HCEC 1CT (cell line): ENCODE results near the gene TAF1A.
"Not testable (repeated sequence)": the region's sequence is repeated elsewhere in the genome, so short reads cannot be mapped to it uniquely, and the experiment has no call there.

Source experiments
- DNase-seq: peaks from one replicate; pipeline ENCODE4 v3.0.0-alpha.2; 2017

TAF1A gene

DNA sequence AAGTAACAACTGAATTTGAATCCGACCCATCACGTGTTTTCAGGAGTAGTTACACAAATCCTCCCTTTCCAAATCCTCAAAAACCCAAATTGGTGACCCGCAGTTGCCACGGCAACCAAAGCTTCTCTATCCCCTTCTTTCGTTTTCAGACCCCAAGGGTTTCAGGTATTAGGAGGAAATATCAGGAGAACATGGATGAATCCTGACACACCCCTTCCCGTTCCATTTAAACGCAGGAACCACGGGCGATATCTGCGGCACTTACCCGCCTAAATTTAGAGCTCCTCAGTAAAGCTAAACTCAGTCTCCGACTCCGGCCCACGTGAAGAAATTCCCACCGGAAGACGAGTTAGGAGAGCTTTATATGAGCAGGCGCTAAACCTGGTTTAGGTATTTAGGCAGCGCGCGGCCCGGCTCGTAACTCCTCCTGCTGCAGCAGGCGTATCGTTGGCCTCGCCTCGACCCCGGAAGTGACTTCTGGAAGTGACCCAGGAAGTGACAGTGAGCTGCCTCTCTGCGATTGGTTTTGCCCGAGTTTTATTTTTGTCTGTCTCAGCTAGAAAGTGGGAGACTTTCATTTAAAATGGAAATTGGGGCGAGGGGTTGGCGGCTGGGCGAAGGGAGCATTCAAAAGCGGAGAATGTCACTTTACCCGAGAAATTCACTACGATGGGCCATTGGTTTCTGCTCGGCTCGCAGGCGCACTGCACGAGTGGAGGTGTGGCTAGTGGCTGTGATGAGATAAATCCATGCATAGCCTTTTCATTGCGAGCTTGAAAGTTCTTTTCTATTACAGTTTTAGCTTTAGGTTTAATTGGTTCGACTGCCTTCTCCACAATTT lies at the start of gene TAF1A:
TSS of gene TAF1A (minus strand) at position 472 of the 841 bp plus-strand sequence.
- peak; percentile 85 for DNase-seq

DNA sequence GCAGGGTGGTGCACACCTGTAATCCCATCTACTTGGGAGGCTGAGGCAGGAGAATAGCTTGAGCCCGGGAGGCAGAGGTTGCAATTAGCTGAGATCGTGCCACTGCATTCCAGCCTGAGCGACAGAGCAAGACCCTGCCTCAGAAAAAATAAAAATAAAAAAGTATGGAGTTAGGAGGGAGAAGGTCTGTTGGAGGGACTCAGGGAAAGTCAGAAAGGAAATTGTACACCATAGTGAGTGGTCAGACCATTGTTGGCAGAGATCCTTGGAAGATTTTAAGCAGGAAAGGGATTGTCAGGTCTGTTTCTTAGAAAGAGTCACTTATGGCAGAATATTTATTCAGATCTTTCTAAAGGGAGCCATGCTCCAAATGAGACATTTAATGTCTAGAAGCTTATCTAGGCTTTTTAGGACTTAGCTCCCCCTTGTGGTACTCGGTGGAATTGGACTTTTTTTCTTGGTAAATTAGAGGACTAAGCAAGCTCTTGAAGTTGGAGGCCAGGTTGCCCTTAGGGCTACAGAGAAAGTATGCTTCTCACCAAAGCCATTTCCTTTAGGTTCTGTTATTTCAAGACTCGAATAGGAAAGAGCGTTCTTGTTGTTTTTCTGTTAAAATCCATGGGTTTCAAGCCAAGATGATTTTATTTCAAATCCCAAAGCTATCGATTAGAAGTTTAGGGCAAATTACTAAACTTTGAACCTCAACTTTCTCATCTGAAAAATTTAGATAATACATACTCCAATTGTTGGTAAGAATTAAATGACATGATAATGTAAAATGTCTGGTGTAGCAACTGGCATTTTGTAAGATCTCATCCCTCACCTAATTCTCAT lies 44.7 kb upstream of the TAF1A start:
- DNase-seq, result peak; percentile 72

DNA sequence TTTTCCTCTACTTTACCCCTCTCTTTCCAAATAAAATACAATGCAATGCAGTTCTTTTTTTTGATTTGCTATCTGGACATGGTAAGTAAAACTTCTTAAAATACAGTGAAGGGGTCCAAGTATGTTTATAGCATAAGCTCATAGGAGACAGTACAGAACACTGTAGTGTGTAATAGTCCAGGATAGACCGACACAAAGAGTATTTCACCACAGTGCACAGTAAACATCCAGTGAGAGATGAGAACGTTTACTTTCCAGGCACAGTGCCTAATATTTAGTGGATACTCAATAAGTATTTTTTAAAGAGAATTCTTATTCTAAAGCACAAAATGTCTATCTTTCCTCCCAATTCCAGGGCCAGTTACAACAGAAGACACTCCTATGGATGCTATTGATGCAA lies 43.0 kb upstream of the TAF1A start:
- no peak for DNase-seq

DNA sequence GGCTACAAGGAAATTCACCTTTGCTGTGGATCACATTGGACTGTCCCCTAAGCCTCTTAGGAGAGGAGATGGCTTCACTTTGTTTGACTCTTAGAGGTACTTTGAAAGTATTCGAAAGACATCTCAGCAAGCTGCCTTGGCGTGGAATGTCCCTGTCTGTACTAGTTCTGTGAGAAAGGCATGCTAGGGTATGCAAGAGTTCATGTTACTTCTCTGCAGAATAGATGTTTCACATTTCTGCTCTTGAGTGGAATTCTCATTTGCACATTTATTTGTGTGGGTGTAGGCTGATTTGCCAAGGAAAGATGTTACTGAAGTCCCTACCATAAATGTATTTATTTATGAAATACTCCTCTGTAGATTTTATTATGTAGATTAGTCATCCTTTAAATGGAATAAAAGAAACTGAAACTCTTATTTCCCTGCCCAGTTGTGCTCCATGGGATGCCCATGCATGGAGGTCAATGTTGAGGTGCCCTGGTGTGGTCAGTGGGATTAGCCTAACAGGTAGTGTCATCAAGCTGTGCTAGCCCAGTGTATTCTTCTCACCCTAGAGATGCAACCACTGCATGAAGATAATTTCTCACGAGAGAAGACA lies 42.0 kb upstream of the TAF1A start:
- no peak for DNase-seq

DNA sequence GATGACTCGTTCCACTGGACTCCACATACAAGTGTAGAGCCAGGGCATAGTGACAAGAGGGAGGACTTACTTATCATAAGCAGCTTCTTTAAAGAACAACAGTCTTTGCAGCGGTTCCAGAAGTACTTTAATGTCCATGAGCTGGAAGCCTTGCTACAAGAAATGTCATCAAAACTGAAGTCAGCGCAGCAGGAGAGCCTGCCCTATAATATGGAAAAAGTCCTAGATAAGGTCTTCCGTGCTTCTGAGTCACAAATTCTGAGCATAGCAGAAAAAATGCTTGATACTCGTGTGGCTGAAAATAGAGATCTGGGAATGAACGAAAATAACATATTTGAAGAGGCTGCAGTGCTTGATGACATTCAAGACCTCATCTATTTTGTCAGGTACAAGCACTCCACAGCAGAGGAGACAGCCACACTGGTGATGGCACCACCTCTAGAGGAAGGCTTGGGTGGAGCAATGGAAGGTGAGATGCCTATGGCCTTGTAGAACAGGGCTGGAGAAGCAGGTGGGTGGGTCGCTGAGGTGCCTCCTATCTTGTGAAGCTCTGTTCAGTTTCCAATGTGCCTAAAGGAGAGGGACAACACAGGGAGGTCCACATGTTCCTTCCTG lies 40.3 kb upstream of the TAF1A start:
- DNase-seq, result no peak

DNA sequence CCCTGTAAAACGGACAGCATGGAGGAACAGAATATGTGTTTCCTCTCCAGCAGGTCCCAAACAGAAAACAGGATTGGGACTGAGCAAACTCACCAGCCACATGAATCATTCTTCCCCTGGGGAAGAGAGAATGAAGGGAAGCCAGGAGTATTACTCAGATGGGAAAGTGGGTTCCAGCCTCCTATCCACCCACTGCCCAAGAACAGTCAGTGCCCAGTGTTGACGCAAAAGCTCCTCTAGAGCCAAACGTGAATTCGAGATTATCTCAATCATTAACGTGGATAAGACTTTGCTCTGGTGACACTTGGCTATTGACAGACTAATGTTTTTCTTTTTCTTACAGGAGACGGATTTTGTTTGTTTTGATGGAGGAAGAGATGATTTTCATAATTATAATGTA lies 37.5 kb upstream of the TAF1A start:
- no peak for DNase-seq

DNA sequence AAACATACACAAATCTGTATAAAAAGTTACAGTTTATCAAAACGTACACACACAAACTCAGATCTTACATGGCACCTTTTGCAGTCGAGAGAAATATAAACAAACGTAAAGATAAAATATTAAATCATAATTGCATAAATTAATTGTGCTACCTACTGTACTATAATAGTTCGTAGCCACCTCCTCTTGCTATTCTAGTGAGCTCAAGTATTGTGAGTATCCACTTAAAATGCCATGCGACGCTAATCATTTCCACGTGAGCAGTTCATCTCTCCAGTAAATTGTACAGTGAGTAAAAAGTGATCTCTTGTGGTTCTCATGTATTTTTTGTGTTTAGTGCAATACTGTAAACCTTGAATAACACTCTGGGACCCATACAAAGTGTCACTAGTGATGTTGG lies 34.5 kb upstream of the TAF1A start:
- DNase-seq, result no peak

DNA sequence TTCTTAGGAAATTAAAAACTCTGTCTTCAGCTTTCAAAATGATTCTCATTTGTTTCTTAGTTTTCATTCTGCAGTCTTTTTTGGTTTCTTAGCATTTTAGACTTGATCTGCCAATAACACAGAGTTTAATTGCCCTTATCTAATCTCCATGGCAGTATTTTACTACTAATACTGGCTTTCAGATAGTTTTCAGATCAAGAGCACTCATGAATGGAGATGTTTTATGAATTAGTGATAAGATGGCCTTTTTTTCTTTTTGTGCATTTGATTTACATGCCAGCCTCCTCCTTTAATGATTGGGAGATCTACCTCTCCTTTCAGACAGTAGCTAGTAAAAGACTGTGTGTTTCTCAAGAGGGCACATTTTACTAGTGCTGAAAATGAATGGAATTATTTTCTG lies 33.7 kb upstream of the TAF1A start:
- no peak for DNase-seq

DNA sequence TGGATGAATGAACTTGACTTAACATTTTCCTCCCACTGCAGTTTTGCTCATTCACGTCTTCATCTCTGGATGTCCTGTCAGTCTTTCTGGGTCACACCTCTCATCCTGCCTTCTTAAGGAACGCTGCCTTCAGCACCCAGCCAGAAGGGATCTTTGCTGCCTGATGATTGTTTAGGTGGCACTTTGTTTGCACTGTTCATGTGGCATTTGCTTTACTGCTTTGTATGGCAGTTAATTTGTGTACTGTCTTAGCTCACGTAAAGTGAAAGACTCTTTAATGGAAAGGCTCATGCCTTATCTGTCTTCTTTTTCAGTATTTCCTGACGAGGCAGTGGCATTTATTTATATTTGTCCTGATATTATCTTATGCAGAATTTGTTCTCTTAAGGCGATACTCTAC lies 33.0 kb upstream of the TAF1A start:
- no peak for DNase-seq

DNA sequence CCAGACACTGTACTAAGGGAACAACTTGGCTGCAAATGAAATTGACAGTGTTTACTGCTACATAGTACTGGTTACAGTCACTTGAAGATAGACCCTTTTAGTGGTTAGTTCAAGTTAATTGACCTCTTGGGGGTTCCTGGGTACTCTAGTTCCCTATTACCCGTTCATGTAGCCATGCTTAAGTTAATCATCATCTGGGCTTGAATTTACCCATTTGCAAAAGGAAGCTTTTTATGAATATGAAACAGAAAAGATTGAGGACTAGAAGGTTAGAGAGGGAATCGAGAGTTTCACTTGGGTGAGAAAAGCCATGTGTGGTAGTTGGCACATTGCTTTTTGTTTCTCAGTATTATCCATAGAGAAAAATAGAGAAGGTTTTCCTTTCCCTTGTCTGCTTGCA lies 30.8 kb upstream of the TAF1A start:
- DNase-seq, result no peak

DNA sequence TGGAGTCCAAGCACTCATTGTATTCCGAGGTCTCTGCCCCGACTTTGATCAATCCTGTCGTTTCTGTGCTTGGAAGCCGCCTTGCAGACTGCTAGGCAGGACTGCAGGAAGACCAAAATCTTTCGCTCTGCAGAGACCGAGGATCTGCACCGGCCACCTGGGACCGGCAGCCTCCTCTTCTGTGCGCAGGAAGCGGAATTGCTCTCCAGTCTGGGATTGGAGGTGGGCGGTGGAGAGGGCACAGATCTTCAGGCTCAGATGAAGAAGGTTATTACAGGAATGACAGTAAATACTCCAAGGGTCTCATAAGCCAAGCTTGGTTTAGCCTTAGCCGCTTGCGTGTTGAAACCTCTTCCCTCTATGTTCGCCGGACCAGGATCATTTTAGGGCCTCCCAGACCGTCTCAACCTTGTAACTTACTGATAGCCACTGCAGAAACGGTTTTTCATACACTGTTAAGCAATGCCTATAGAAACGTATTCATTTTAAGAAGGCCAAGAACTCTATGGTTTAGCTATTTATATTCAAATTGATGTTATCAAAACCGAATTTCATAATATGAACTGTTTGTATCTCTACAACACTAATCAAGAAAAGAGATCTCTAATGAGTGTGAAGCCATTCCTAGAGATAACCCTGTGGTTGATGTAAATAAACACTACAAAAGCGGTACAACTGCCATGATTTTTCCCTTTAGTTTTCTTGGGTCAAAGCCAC lies 29.3 kb upstream of the TAF1A start:
- peak; percentile 17 for DNase-seq

DNA sequence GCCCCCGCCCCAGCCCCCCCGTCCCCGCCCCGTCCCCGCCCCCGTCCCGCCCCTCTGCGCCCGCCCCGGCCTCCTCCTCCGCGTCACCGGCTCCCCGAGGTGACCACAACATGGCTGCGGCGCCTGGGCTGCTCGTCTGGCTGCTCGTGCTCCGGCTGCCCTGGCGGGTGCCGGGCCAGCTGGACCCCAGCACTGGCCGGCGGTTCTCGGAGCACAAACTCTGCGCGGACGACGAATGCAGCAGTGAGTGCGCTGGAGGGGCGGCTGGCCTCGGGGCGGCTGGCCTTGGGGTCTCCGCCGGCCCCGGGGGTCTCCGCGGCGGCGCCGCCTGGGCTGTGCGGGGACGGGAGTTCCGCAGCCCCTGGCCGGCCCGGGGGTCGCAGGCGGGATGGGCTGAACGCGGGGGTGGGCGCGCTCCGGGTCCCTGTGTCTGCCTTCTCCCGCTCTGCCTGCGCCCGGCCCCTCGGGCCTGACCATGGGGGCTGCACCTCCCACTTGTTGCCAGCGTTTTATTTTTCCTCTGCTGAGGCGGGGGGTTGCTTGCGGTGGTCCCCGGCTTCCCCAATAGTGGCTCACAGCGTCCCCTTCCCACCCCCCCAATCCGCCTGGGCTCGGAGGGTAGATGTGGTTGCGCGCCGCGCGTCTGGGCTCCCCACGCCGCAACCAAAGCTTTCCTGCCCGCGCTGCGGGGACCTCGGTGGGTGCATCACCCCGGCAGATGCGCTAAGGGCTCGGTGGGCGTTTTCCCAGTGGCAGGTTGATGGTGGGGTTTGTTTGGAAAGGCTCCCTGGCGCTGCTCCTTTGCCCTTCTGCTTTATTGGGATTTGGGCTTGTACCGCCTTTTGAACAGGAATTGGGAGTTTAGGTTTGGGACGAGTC lies 28.5 kb upstream of the TAF1A start, which contains the start of gene MIA3:
TSS of gene MIA3 (plus strand) at position 97 of the 879 bp plus-strand sequence. CDS start at position 111, 14 bp downstream.
- no peak for DNase-seq

DNA sequence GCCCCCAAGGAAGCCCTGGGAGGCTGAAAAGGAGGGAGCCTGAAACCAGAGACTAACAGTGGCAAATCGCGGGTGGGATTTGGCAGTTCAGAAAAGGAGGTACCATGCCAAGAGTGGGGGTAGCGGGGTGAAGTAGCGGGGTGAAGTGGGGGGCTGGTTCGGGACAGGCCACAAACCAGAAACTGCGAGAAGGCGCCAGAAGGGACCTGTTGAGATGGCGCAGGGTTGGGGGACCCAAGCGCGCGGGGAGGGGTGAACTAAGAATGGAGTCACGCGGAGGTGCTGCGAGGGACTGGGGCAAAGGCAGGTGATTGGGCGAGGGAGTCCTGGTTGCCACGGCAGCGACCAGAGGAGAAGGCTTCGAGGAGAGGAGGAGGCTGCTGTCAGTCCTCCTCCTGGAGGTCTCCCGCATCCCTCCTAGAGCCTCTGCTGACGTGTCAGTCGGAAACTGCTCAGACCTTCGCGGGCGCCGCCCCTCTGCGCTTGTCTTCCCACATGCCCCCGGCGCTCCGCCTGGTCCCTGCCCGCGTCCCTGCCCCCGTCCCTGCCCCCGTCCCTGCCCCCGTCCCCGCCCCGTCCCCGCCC lies 27.7 kb upstream of the TAF1A start:
- DNase-seq, result peak; percentile 96

DNA sequence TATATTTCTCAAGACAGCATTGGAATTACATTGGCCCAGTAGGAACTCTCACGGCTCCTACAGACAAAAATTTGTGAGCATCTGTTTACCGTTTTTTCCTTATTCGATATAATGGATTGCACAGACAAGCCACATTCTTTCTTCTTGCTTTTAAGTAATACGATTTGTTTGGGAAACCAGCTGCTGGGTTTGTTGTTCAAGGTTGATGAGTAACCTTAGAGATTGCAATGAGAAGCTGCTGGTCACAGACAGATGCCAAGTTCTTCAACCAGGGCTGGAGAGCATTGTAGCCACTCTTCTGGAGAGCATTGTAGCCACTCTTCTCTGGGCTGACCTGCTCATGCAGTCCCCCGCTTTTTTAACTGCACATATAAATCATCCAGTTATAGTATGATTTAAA lies 26.8 kb upstream of the TAF1A start:
- peak; percentile 83 for DNase-seq

DNA sequence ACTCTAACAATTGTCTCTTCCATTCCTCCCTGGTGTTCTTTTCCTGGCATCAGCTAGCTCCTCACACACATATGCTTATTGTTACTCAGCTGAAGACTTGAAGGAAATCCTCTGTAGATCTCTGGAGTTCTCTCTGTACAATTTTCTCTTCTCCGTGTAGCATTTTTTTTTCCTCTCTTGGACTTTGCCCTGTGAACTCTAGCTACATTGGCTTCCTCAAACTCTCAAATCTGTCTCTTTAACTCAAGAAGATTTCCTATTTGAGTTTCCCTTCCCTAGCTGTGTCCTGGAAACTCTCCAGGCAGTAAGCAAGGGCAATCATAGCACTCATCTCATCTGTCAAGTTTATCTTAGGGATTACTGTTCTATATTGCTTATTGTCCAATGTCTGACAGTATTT lies 23.9 kb upstream of the TAF1A start:
- DNase-seq, result no peak

DNA sequence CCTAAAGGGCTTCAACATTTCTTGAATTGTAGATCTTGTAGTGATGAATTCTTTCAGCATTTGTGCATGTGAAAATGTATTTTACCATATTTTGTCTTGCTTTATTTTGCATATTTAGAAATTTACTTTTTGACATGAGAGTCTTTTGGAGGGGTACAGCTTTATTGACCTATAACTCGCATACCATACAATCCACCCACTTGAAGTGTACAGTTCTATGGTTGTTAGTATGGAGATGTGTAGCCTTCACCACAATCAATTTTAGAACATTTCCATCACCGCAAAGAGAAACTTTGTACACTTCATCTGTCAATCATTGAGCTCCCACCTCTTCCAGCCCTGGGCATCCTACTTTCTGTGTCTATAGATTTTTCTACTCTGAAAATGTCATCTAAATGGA lies 21.0 kb upstream of the TAF1A start:
- no peak for DNase-seq

DNA sequence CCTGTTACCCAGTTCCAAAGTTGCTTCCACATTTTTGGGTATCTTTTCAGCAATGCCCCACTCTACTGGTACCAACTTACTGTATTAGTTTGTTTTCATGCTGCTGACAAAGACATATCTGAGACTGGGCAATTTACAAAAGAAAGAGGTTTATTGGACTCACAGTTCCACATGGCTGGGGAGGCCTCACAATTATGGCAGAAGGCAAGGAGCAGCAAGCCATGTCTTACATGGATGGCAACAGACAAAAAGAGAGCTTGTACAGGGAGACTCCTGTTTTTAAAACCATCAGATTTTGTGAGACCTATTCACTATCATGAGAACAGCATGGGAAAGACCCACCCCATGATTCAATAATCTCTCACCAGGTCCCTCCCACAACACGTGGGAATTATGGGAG lies 19.4 kb upstream of the TAF1A start:
- DNase-seq, result not testable (repeated sequence)

DNA sequence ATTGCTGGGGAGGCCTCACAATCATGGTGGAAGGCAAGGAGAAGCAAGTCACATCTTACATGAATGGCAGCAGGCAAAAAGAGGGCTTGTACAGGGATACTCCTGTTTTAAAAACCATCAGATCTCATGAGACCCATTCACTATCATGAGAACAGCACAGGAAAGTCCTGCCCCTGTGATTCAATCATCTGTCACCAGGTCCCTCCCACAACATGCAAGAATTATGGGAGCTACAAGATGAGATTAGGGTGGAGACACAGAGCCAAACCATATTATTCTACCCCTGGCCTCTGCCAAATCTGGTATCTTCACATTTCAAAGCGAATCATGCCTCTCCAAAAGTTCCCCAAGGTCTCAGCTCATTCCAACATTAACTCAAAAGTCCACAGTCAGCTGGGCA lies 17.0 kb upstream of the TAF1A start:
- no peak for DNase-seq

DNA sequence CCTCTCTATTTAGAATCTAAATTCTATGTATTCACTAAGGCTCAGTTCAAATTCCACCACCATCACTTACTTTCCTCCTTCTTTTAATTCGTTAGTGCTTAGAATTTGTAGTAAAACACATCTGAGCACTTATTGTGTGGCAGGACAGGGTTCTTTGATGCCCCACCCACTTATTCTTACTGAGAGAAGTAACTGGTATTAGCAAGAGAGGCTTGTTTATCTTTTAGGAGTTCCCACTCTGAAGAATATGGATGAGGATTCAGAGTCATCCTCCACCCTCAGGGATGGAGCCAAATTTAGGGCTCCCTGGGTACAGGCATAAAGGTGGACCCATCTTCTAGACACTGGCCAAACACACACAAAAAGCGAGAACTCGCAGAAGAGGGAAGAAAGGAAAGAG lies 11.5 kb upstream of the TAF1A start:
- no peak for DNase-seq

DNA sequence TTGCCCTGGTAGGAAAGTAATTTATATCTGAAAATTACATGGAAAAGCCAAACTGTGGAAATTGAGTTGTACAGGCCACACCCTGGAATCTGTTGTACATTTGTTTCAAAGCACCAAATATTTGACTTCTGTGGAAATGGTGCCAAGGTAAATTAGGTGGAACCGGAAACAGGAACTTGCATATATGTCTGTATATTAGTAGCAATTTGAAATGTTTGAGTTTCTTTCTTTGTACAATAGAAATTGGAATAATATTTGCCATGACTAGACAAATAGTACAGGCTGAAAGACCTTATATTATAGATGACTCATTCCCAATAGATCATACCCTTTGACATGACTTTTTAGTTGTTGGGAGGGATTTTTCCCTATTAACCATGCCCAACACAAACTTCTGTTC lies 10.5 kb upstream of the TAF1A start:
- DNase-seq, result no peak

DNA sequence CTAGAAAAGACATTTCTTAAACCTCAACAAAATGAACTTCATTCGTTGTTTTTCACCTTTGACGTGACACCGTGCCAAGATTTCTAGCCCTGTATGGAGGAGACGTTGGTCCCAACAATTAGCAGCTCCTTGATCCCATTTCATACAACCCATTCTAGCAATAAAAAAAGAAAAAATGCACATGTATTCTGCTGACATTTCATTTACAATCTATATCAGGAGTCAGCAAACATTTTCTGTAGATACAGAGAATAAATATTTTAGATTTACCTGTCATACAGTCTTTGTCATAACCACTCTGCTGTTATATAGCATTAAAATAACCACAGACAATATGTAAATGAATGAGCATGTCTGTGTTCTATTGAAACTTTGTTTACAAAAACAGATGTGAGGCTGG lies 7.0 kb upstream of the TAF1A start:
- DNase-seq, result no peak
